Upper lobe of left lung (tissue), 6 donors: ENCODE measurements around the gene PROKR2. TPM values are rescaled to one million over a fixed set of nuclear protein-coding genes. Genes with fewer than 3 reads are reported as not detected.

Source experiments
- ATAC-seq, 2 donors: fragments of 200-7000 bp; cut with Tn5 transposase; one replicate each; pipeline ENCODE4 v1.9.1; 2022; ENCODE audit warnings: mild to moderate bottlenecking in 2 of 2, moderate library complexity in 2 of 2; ENCODE audit not compliant: low FRiP score in 2 of 2
- DNase-seq, 2 donors: peaks; one replicate each; pipeline ENCODE4 v3.0.0-alpha.2; 2019 to 2020
- H3K27ac ChIP-seq, 4 donors: fragments of 200-600 bp; sonication (generic); one replicate each; pipeline ENCODE4 v1.5.1; 2016 to 2019
- H3K27me3 ChIP-seq, 4 donors: fragments of 200-600 bp; sonication (generic); one replicate each; pipeline ENCODE4 v1.5.1; 2017 to 2019
- H3K36me3 ChIP-seq, 4 donors: fragments of 200-600 bp; sonication (generic); one replicate each; pipeline ENCODE4 v1.5.1; 2016 to 2019
- H3K4me1 ChIP-seq, 4 donors: fragments of 200-600 bp; sonication (generic); one replicate each; pipeline ENCODE4 v1.5.1; 2018 to 2019
- H3K4me3 ChIP-seq, 4 donors: fragments of 200-600 bp; sonication (generic); one replicate each; pipeline ENCODE4 v1.5.1; 2017 to 2019; ENCODE audit warnings: mild to moderate bottlenecking in 2 of 4, moderate library complexity in 1 of 4
- H3K9me3 ChIP-seq, 4 donors: fragments of 200-600 bp; sonication (generic); one replicate each; pipeline ENCODE4 v1.5.1; 2018 to 2019
- CTCF ChIP-seq, 6 experiments: fragments of 450-650 bp in 4 of 6; fragments of 200-600 bp in 2 of 6; sonication (generic) in 2 of 6; IDR thresholded peaks; one replicate each; pipeline ENCODE4 v1.5.1; 2016 to 2019; ENCODE audit warnings: antibody characterized with exemption in 6 of 6
- EP300 ChIP-seq, 4 donors: sonication (generic); formaldehyde crosslinking; IDR thresholded peaks; one replicate each; pipeline ENCODE4 v1.5.1; 2017; ENCODE audit warnings: antibody characterized with exemption in 4 of 4, control low read depth in 2 of 4
- POLR2A ChIP-seq, 4 donors: fragments of 450-650 bp; IDR thresholded peaks; one replicate each; pipeline ENCODE4 v1.5.1; 2016 to 2017; ENCODE audit warnings: antibody characterized with exemption in 4 of 4, mild to moderate bottlenecking in 2 of 4
- POLR2AphosphoS5 ChIP-seq, 2 donors: sonication (generic); formaldehyde crosslinking; IDR thresholded peaks; one replicate each; pipeline ENCODE4 v1.5.1; 2017; ENCODE audit warnings: antibody characterized with exemption in 2 of 2
- WGBS, 2 donors: methylation state at CpG; one replicate each; pipeline ENCODE4 v1.1.5; 2017 to 2018; 5-methylcytosine and 5-hydroxymethylcytosine counted together
- total RNA-seq, 6 donors: library from RNA; depleted of rRNA in 4 of 6; stranded (reverse); fragments of >200 nt in 4 of 6; gene quantifications; one replicate each; pipeline versions ENCODE4 v1.1.0 to v1.2.1, GENCODE V29; 2016 to 2021
- donor health status: DM: no; HTN: no; CAD: no; lungs with moderate emphysema.
- donor health status: DM: no; HTN: yes; CAD: no; lungs with severe emphysema.

The PROKR2 gene
- total RNA-seq, 6 donors from 2014 or later: not detected

GRCh38 chr20:5353624-5354496, 37.1 kb upstream of the PROKR2 start:
- H3K4me1 ChIP-seq: no peaks in the 10 kb centered on the region
- ATAC-seq: no peak
- TF ChIP-seq CTCF (IDR thresholded peaks at IDR 0.05) (no peak), POLR2A (IDR thresholded peaks at IDR 0.05) (no peak), EP300 (IDR thresholded peaks at IDR 0.05) (no peak)
- WGBS, 2 donors: 61 to 69% methylated on average over 4 of the region's 4 CpGs
- H3K9me3 ChIP-seq: no peaks in the 10 kb centered on the region
- DNase-seq: no peak
- H3K4me3 ChIP-seq: no peak overlapping the region
- no peak overlapping the region for H3K27ac ChIP-seq
- no peaks in the 10 kb centered on the region for H3K27me3 ChIP-seq
- H3K36me3 ChIP-seq: no peaks in the 10 kb centered on the region

GRCh38 chr20:5349448-5349847, 32.7 kb upstream of the PROKR2 start:
- ATAC-seq: no peak
- Histone ChIP-seq H3K4me1 (no peaks in the 10 kb centered on the region), H3K4me3 (no peak overlapping the region), H3K27ac (no peak overlapping the region), H3K9me3 (no peaks in the 10 kb centered on the region), H3K27me3 (no peaks in the 10 kb centered on the region), H3K36me3 (no peaks in the 10 kb centered on the region)
- no peak for DNase-seq
- WGBS, 2 donors: 82 to 83% methylated on average over 4 of the region's 4 CpGs
- no peak for TF ChIP-seq POLR2A (IDR thresholded peaks at IDR 0.05)
- TF ChIP-seq POLR2AphosphoS5 (IDR thresholded peaks at IDR 0.05): no peak
- TF ChIP-seq CTCF (IDR thresholded peaks at IDR 0.05): no peak
- TF ChIP-seq EP300 (IDR thresholded peaks at IDR 0.05): no peak

GRCh38 chr20:5342021-5342420, 25.3 kb upstream of the PROKR2 start:
- WGBS, 2 donors: 49 to 52% methylated on average over 4 of the region's 4 CpGs
- ATAC-seq: no peak
- no peaks in the 10 kb centered on the region for H3K9me3 ChIP-seq

GRCh38 chr20:5331340-5331739, 14.6 kb upstream of the PROKR2 start:
- Histone ChIP-seq H3K27ac (no peak overlapping the region), H3K27me3 (no peaks in the 10 kb centered on the region), H3K36me3 (no peaks in the 10 kb centered on the region), H3K4me3 (no peak overlapping the region), H3K9me3 (no peaks in the 10 kb centered on the region), H3K4me1 (no peaks in the 10 kb centered on the region)
- DNase-seq (no peak), ATAC-seq (no peak)
- 85 to 87% methylated on average over 3 of the region's 3 CpGs for WGBS, 2 donors
- TF ChIP-seq POLR2AphosphoS5 (IDR thresholded peaks at IDR 0.05): no peak
- TF ChIP-seq CTCF (IDR thresholded peaks at IDR 0.05): no peak
- no peak for TF ChIP-seq EP300 (IDR thresholded peaks at IDR 0.05)
- no peak for TF ChIP-seq POLR2A (IDR thresholded peaks at IDR 0.05)

More at GRCh38 chr20:5342021-5342420, 25.3 kb upstream of the PROKR2 start:
- Histone ChIP-seq H3K4me3 (no peak overlapping the region), H3K27me3 (no peaks in the 10 kb centered on the region), H3K27ac (no peak overlapping the region), H3K36me3 (no peaks in the 10 kb centered on the region), H3K4me1 (no peaks in the 10 kb centered on the region)
- DNase-seq: no peak
- no peak for TF ChIP-seq POLR2AphosphoS5 (IDR thresholded peaks at IDR 0.05)
- TF ChIP-seq CTCF (IDR thresholded peaks at IDR 0.05): no peak
- no peak for TF ChIP-seq POLR2A (IDR thresholded peaks at IDR 0.05)
- TF ChIP-seq EP300 (IDR thresholded peaks at IDR 0.05): no peak

GRCh38 chr20:5328268-5328667, 11.5 kb upstream of the PROKR2 start:
- DNase-seq (no peak), ATAC-seq (no peak)
- Histone ChIP-seq H3K27me3 (no peaks in the 10 kb centered on the region), H3K4me1 (no peaks in the 10 kb centered on the region), H3K4me3 (no peak overlapping the region), H3K9me3 (no peaks in the 10 kb centered on the region), H3K36me3 (no peaks in the 10 kb centered on the region), H3K27ac (no peak overlapping the region)
- WGBS, 2 donors: 80 to 87% methylated on average over 3 of the region's 3 CpGs
- no peak for TF ChIP-seq POLR2AphosphoS5 (IDR thresholded peaks at IDR 0.05)
- no peak for TF ChIP-seq POLR2A (IDR thresholded peaks at IDR 0.05)
- no peak for TF ChIP-seq CTCF (IDR thresholded peaks at IDR 0.05)
- no peak for TF ChIP-seq EP300 (IDR thresholded peaks at IDR 0.05)
